GM18868 (cell line): ENCODE results near the gene CACHD1.

Source experiments
- ATAC-seq: cut with Tn5 transposase; IDR thresholded peaks from one replicate; pipeline ENCODE4 v1.9.1; 2021; ENCODE audit warnings: mild to moderate bottlenecking, moderate library complexity; ENCODE audit not compliant: unreplicated experiment

The CACHD1 gene

GRCh38 chr1:64472805-64473204 lies 2.9 kb downstream of the CACHD1 start:
- ATAC-seq = no peak

DNA sequence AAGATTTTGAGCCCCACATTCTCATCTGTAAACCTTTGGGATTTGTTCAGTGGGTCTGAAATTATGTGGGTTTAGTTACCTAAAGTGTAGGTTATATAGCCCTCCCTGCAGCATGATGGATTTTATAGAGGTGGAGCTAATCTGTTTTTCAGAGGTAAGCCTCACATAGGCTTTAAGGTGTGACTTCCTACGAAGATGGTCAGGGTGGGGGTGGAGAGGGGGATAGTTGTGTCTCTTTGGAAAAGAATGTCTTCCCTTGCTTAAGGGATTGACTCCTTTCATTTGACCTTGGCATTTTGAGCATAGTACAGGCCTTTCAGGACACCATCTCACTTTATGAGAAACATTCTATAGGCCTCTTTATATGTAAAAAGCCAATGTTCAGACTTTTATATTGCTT lies 3.4 kb downstream of the CACHD1 start:
- ATAC-seq = no peak

GRCh38 chr1:64474133-64474532 lies 4.2 kb downstream of the CACHD1 start:
- no peak for ATAC-seq

DNA sequence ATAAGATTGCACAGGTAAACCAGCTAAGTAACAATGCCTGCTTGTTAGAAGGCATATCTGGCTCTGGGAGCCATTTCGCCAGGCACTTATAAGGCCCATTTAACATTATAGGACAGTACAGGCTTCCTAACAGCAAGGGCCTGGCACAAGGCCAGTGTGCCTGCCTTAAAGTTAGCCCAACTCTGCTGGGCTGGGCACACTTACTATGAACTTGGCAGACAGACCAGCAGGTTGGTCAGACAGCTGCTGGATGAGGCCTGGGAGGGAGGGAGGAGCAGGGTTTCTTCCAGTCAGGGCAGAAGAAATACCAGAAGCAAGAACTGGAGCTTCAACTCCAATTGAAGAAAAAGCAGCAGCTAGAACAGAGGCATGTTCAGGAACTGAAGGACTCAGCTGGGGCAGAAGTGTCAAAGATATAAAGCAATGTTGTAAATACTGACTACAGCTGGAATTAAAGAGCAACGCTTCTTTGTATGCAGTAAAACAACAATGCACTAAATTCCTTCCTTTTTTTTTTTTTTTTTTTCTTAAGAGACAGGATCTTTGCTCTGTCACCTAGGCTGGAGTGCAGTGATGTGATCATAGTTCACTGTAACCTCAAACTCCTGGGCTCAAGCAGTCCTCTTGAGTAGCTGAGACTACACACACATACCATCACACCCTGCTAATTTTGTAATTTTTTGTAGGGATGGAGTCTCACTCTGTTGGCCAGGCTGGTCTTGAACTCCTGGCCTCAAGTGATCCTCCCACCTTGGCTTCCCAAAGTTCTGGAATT lies 4.9 kb downstream of the CACHD1 start:
- no peak for ATAC-seq

- ATAC-seq = no peak
Observed at GRCh38 chr1:64476251-64476952, 6.5 kb downstream of the CACHD1 start.

GRCh38 chr1:64478594-64479470 lies 8.9 kb downstream of the CACHD1 start:
- ATAC-seq = no peak

GRCh38 chr1:64479874-64480273 lies 9.9 kb downstream of the CACHD1 start:
- no peak for ATAC-seq

- no peak for ATAC-seq
Observed at GRCh38 chr1:64480999-64481772, 11.3 kb downstream of the CACHD1 start.

GRCh38 chr1:64482128-64482527 lies 12.2 kb downstream of the CACHD1 start:
- no peak for ATAC-seq

DNA sequence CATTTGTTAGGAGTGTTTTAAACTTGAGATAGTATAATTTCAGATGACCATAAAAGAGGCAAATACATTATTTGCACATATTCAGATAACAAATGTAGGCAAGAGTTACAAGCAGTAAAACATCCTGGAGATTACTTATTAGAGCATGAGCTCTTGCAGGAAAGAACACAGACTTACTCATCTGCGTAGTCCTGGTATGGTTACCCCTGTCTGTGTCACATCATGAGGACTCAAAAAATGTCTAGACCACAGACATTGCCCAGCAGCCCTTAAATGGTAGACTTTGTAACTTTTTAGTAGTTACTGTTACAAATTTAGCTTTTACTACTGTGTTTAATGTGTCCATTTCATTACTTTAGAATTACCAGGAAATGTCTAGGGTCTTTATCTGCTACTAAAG lies 12.8 kb downstream of the CACHD1 start:
- no peak for ATAC-seq

DNA sequence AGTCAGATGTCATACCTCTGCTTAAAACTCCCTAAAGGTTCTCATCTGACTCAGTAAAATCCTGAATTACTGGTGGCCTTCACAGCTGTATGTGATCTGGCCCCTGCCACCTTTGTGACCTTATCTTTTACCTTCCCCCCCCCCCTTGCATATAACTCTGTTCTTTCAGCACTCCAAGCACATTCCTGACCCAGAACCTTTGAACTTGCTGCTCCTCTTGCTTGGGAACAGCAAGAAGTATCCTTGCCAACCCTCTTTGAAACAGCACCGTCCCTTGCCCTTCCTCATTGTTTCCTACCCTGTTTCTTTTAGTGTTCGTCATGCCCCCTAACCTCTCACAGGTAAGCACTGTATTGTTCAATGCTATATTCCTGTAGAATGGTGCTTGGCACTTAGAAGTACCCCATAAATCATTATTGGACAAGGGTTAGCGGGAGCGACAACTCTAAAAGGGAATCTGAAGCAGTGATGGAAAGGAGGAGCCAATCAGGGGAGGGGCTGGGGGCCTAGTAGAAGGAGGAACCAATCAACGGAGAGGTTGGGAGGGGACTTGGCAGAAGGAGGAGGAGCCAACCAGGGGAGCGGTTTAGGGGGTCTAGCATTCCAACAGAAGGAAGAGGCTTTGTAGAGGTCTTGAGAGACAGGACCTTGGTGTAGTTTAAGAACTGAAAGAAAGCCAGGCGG lies 13.9 kb downstream of the CACHD1 start:
- no peak for ATAC-seq

GRCh38 chr1:64484651-64485050 lies 14.7 kb downstream of the CACHD1 start:
- ATAC-seq = no peak

DNA sequence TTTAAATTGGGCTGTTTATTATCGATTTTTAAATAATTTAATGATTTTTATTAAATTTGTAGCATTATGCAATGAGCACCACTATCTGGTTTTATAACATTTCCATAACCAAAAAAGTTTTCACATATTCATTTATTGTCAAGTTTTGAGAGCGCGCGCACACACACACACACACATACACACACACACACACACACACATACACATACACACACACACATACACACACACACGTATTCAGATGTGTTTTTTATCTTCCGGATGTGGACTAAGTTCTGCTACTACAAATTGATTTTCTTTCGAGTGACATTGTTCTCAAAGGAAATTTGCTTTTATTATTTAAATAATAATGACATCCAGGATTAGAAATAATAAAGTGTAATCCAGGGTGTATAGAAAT lies 16.3 kb downstream of the CACHD1 start:
- no peak for ATAC-seq

DNA sequence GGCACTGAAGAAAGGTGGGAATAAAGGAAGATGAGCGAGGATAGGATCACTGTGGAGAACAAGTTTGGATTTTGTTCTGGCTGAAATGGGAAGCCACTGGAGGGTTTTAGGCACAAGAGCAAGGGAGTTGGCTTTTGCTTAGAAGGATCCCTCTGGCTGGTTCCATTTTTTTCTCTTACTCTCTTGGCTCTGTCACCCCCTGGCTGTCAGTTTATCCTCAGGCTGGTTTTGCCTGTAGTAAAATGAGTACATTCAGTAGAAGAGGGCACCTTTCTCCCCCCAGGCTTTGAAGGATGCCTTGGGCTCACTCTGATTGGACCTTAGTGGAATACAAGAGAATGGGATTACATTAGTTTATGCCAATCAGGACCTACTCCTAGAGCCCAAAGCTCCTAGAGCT lies 17.1 kb downstream of the CACHD1 start:
- ATAC-seq = no peak

DNA sequence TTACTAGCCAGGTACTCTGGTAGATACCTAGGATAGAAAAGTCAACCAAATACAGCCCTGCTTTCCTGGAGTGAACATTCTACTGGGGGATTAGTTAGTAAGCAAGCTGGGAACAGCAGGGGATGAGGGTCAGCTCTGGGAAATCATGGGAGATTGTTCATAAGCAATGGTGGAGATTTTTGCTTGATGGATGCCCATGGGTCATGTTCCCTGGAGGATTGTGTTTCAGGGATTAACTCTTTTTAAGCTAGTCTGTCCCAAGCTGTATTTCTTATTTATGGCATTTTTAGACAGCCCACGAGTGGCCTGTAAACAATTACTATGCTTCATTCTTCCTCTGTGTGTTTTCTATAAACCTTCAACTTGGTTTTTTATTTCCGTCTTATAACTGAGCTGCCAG lies 18.9 kb downstream of the CACHD1 start:
- ATAC-seq = no peak

DNA sequence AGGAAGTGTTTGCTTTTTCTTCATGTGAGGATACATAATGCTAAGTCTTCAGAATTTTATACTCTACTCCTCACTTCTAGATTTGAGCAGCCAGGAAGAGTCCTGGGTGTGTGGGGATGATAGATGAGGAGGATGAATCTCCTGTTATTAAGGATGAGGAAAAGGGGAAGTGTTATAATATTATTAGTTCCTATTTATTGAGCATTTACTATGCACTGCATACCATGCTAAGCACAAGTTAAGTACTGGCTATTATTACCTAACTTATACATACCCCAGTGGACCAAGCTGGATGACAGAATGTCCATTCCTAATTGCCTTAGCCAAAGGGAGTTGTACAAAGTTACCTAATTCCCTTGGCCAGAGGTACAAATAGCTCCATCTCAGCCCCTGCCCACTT lies 19.8 kb downstream of the CACHD1 start:
- ATAC-seq = no peak

- no peak for ATAC-seq
Observed at GRCh38 chr1:64490213-64490818, 20.4 kb downstream of the CACHD1 start.

- ATAC-seq = no peak
Observed at GRCh38 chr1:64492424-64492823, 22.5 kb downstream of the CACHD1 start.

DNA sequence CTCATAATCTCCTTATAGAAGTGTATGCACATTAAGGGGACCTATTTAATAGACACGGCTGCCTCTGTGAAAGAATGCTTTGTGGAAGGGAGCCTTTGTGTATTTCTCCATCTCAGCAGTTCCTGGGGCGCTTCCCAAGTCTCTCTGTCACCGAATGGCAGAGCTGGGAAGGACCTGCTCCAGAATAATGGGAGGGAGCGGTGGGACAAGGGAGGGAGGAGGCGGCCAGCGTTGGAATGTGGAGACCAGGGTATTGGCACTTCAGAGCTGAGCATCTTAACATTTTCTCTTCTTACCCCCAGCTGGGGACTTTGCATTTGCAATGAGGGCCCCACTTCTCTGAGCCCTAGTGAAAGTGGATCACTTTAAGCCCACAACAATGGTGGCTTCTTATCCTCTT lies 23.9 kb downstream of the CACHD1 start:
- no peak for ATAC-seq

DNA sequence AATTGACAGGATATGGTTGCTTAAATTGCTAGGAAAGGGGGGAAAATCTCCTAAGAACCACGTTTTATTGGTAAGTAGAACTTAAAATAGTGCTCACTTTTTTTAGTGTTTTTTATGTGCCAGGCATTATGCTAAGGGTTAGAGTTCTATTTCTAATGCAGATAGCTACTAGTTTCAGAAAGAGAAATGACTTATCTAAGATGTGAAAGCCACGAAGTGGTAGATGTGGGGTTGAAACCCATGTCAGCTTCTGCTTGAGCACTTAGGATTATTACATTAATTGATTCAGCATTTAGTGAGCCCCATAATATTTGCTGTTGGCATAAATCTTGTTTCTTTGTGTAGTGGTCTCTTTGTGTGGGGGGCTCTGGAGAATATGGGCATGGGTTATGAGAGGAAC lies 24.7 kb downstream of the CACHD1 start:
- no peak for ATAC-seq
